SH-SY5Y (cell line): ENCODE data around the gene EPB41L4B.

ENCODE experiments used
- GATA2 ChIP-seq: IDR thresholded peaks from 2 replicates; pipeline ENCODE4 v1.6.1; 2011; ENCODE audit warnings: mild to moderate bottlenecking, low read depth, low read length
- GATA3 ChIP-seq: IDR thresholded peaks from 2 replicates; pipeline ENCODE4 v1.6.1; 2011; ENCODE audit warnings: low read depth, mild to moderate bottlenecking, low read length, moderate library complexity

- TF ChIP-seq GATA2 (no peak), GATA3 (no peak)
Observed at GRCh38 chr9:109253241-109253636, 67.6 kb downstream of the EPB41L4B start.
